ENCODE results near the gene RPL13.

Gene RPL13

GRCh38 chr16:89540557-89540956 is 19.9 kb upstream of the RPL13 start:
- Histone ChIP-seq H2BK12ac (ENCODE audit: low read length in 2 of 2) (no peak overlapping the region), H3K79me1 (replicated peaks; ENCODE audit: low read length, poor library complexity, severe bottlenecking) (peaks cover 29% of the 10 kb centered on the region), H3K36me3 (ENCODE audit: control insufficient read depth in 1 of 2, insufficient read depth in 2 of 2, low read depth in 1 of 2, low read length in 2 of 2) (peaks cover 53 to 78% of the 10 kb centered on the region in 2 experiments), H2BK5ac (ENCODE audit: low read depth, low read length, poor library complexity, severe bottlenecking) (no peak overlapping the region), H3K23ac (ENCODE audit: low read length in 2 of 2) (no peak overlapping the region), H2AFZ (ENCODE audit: low read depth, low read length) (no peak overlapping the region), H3K4me1 (ENCODE audit: control insufficient read depth, insufficient read depth, low read depth, low read length) (peaks cover 44% of the 10 kb centered on the region), H4K91ac (ENCODE audit: low read length) (no peak overlapping the region), H3K14ac (ENCODE audit: low read length in 2 of 2) (no peak overlapping the region), H3K18ac (ENCODE audit: low read depth in 1 of 2, low read length in 2 of 2) (no peak overlapping the region), H3K27me3 (ENCODE audit: control insufficient read depth in 1 of 2, insufficient read depth in 1 of 2, low read length in 2 of 2) (no peaks in the 10 kb centered on the region), H3K4me3 (ENCODE audit: insufficient read depth in 1 of 2, low read depth in 1 of 2, low read length in 2 of 2) (no peak overlapping the region), H3K9ac (ENCODE audit: low read length) (no peak overlapping the region), H2AK5ac (ENCODE audit: low read length, severe bottlenecking) (no peak overlapping the region), H3K9me3 (ENCODE audit: control insufficient read depth, low read length) (no peaks in the 10 kb centered on the region), H3K4me2 (ENCODE audit: low read length, poor library complexity, severe bottlenecking) (no peak overlapping the region), H2BK120ac (ENCODE audit: low read depth, low read length) (no peak overlapping the region), H3K4ac (ENCODE audit: low read depth in 1 of 2, low read length in 2 of 2) (no peak overlapping the region), H3K27ac (ENCODE audit: low read length, poor library complexity, severe bottlenecking) (no peak overlapping the region), H4K8ac (ENCODE audit: low read length) (no peak overlapping the region), H2BK15ac (ENCODE audit: low read depth, poor library complexity, severe bottlenecking) (no peak overlapping the region)
- DNase-seq, result no peak
- WGBS, result 93% methylated on average over 13 of the region's 13 CpGs

GRCh38 chr16:89541792-89542191 is 18.7 kb upstream of the RPL13 start:
- peaks cover 30% of the 10 kb centered on the region for H3K79me1 ChIP-seq (replicated peaks; ENCODE audit: low read length, poor library complexity, severe bottlenecking)
- WGBS, result 95% methylated on average over 21 of the region's 21 CpGs
- H3K4me1 ChIP-seq (ENCODE audit: control insufficient read depth, insufficient read depth, low read depth, low read length), result peaks cover 45% of the 10 kb centered on the region
- peaks cover 51 to 86% of the 10 kb centered on the region in 2 experiments for H3K36me3 ChIP-seq (ENCODE audit: control insufficient read depth in 1 of 2, insufficient read depth in 2 of 2, low read depth in 1 of 2, low read length in 2 of 2)
- no peak overlapping the region for H2AK5ac ChIP-seq (ENCODE audit: low read length, severe bottlenecking)
- H2BK15ac ChIP-seq (ENCODE audit: low read depth, poor library complexity, severe bottlenecking), result no peak overlapping the region
- H3K9me3 ChIP-seq (ENCODE audit: control insufficient read depth, low read length), result no peaks in the 10 kb centered on the region
- no peak overlapping the region for H2BK12ac ChIP-seq (ENCODE audit: low read length in 2 of 2)
- H4K91ac ChIP-seq (ENCODE audit: low read length), result no peak overlapping the region
- H2AFZ ChIP-seq (ENCODE audit: low read depth, low read length), result no peak overlapping the region
- no peak overlapping the region for H3K18ac ChIP-seq (ENCODE audit: low read depth in 1 of 2, low read length in 2 of 2)
- no peak overlapping the region for H3K4me3 ChIP-seq (ENCODE audit: insufficient read depth in 1 of 2, low read depth in 1 of 2, low read length in 2 of 2)
- H3K23ac ChIP-seq (ENCODE audit: low read length in 2 of 2), result no peak overlapping the region
- H3K27me3 ChIP-seq (ENCODE audit: control insufficient read depth in 1 of 2, insufficient read depth in 1 of 2, low read length in 2 of 2), result no peaks in the 10 kb centered on the region
- DNase-seq, result no peak
- no peak overlapping the region for H3K9ac ChIP-seq (ENCODE audit: low read length)
- no peak overlapping the region for H3K14ac ChIP-seq (ENCODE audit: low read length in 2 of 2)
- H3K27ac ChIP-seq (ENCODE audit: low read length, poor library complexity, severe bottlenecking), result no peak overlapping the region
- H2BK5ac ChIP-seq (ENCODE audit: low read depth, low read length, poor library complexity, severe bottlenecking), result no peak overlapping the region
- no peak overlapping the region for H3K4me2 ChIP-seq (ENCODE audit: low read length, poor library complexity, severe bottlenecking)
- H2BK120ac ChIP-seq (ENCODE audit: low read depth, low read length), result no peak overlapping the region
- no peak overlapping the region for H3K4ac ChIP-seq (ENCODE audit: low read depth in 1 of 2, low read length in 2 of 2)
- no peak overlapping the region for H4K8ac ChIP-seq (ENCODE audit: low read length)

- Histone ChIP-seq H4K8ac (ENCODE audit: low read length) (no peak overlapping the region), H2BK5ac (ENCODE audit: low read depth, low read length, poor library complexity, severe bottlenecking) (no peak overlapping the region), H4K91ac (ENCODE audit: low read length) (no peak overlapping the region), H3K4ac (ENCODE audit: low read depth in 1 of 2, low read length in 2 of 2) (no peak overlapping the region), H3K36me3 (ENCODE audit: control insufficient read depth in 1 of 2, insufficient read depth in 2 of 2, low read depth in 1 of 2, low read length in 2 of 2) (peaks cover 55 to 84% of the 10 kb centered on the region in 2 experiments), H2BK12ac (ENCODE audit: low read length in 2 of 2) (no peak overlapping the region), H3K79me1 (replicated peaks; ENCODE audit: low read length, poor library complexity, severe bottlenecking) (peaks cover 31% of the 10 kb centered on the region), H3K4me2 (ENCODE audit: low read length, poor library complexity, severe bottlenecking) (no peak overlapping the region), H3K23ac (ENCODE audit: low read length in 2 of 2) (no peak overlapping the region), H2BK120ac (ENCODE audit: low read depth, low read length) (no peak overlapping the region), H3K4me3 (ENCODE audit: insufficient read depth in 1 of 2, low read depth in 1 of 2, low read length in 2 of 2) (no peak overlapping the region), H2AK5ac (ENCODE audit: low read length, severe bottlenecking) (no peak overlapping the region), H2BK15ac (ENCODE audit: low read depth, poor library complexity, severe bottlenecking) (no peak overlapping the region), H3K9me3 (ENCODE audit: control insufficient read depth, low read length) (no peaks in the 10 kb centered on the region), H3K4me1 (ENCODE audit: control insufficient read depth, insufficient read depth, low read depth, low read length) (peaks cover 29% of the 10 kb centered on the region), H2AFZ (ENCODE audit: low read depth, low read length) (no peak overlapping the region), H3K18ac (ENCODE audit: low read depth in 1 of 2, low read length in 2 of 2) (no peak overlapping the region), H3K14ac (ENCODE audit: low read length in 2 of 2) (no peak overlapping the region), H3K27ac (ENCODE audit: low read length, poor library complexity, severe bottlenecking) (no peak overlapping the region), H3K27me3 (ENCODE audit: control insufficient read depth in 1 of 2, insufficient read depth in 1 of 2, low read length in 2 of 2) (no peaks in the 10 kb centered on the region), H3K9ac (ENCODE audit: low read length) (no peak overlapping the region)
- WGBS, result 94% methylated on average over 11 of the region's 11 CpGs
- DNase-seq, result no peak
These were observed 16.4 kb upstream of the RPL13 start for GRCh38 chr16:89544113-89544512.

- H2BK15ac ChIP-seq (ENCODE audit: low read depth, poor library complexity, severe bottlenecking), result no peak overlapping the region
- H3K4ac ChIP-seq (ENCODE audit: low read depth in 1 of 2, low read length in 2 of 2), result no peak overlapping the region
- H3K4me3 ChIP-seq (ENCODE audit: insufficient read depth in 1 of 2, low read depth in 1 of 2, low read length in 2 of 2), result no peak overlapping the region
- peaks cover 61 to 87% of the 10 kb centered on the region in 2 experiments for H3K36me3 ChIP-seq (ENCODE audit: control insufficient read depth in 1 of 2, insufficient read depth in 2 of 2, low read depth in 1 of 2, low read length in 2 of 2)
- no peaks in the 10 kb centered on the region for H3K9me3 ChIP-seq (ENCODE audit: control insufficient read depth, low read length)
- H3K14ac ChIP-seq (ENCODE audit: low read length in 2 of 2), result no peak overlapping the region
- no peak for DNase-seq
- H3K27ac ChIP-seq (ENCODE audit: low read length, poor library complexity, severe bottlenecking), result no peak overlapping the region
- H3K23ac ChIP-seq (ENCODE audit: low read length in 2 of 2), result no peak overlapping the region
- H3K4me1 ChIP-seq (ENCODE audit: control insufficient read depth, insufficient read depth, low read depth, low read length), result peaks cover 31% of the 10 kb centered on the region
- no peak overlapping the region for H2BK5ac ChIP-seq (ENCODE audit: low read depth, low read length, poor library complexity, severe bottlenecking)
- H2AK5ac ChIP-seq (ENCODE audit: low read length, severe bottlenecking), result no peak overlapping the region
- H3K9ac ChIP-seq (ENCODE audit: low read length), result no peak overlapping the region
- H2AFZ ChIP-seq (ENCODE audit: low read depth, low read length), result no peak overlapping the region
- 97% methylated on average over 13 of the region's 13 CpGs for WGBS
- H3K18ac ChIP-seq (ENCODE audit: low read depth in 1 of 2, low read length in 2 of 2), result no peak overlapping the region
- no peaks in the 10 kb centered on the region for H3K27me3 ChIP-seq (ENCODE audit: control insufficient read depth in 1 of 2, insufficient read depth in 1 of 2, low read length in 2 of 2)
- peaks cover 32% of the 10 kb centered on the region for H3K79me1 ChIP-seq (replicated peaks; ENCODE audit: low read length, poor library complexity, severe bottlenecking)
- H4K8ac ChIP-seq (ENCODE audit: low read length), result no peak overlapping the region
- no peak overlapping the region for H4K91ac ChIP-seq (ENCODE audit: low read length)
- no peak overlapping the region for H2BK120ac ChIP-seq (ENCODE audit: low read depth, low read length)
- no peak overlapping the region for H3K4me2 ChIP-seq (ENCODE audit: low read length, poor library complexity, severe bottlenecking)
- H2BK12ac ChIP-seq (ENCODE audit: low read length in 2 of 2), result no peak overlapping the region
These were observed 15.8 kb upstream of the RPL13 start for GRCh38 chr16:89544713-89545043.

Measured in mesenchymal stem cell (in vitro differentiated cells and primary cell).